SU-DHL-6 (cell line): ENCODE data around the gene C9orf78.
A peak's percentile ranks its signal among the peaks of the same experiment; 100 is the strongest.

Experiments
- H2AFZ ChIP-seq: fragments of 200-600 bp; sonication (generic); 2 replicates; pipeline ENCODE4 v1.6.1; 2014; ENCODE audit warnings: low read depth, mild to moderate bottlenecking, moderate library complexity, mixed read lengths, antibody characterized with exemption, low read length; ENCODE audit not compliant: severe bottlenecking
- H3F3A ChIP-seq: fragments of 200-600 bp; shearing (Covaris generic); 2 replicates; pipeline ENCODE4 v1.6.0; 2016; ENCODE audit warnings: antibody characterized with exemption, mild to moderate bottlenecking; ENCODE audit not compliant: insufficient read depth
- H3K27ac ChIP-seq: fragments of 200-600 bp; sonication (generic); 2 replicates; pipeline ENCODE4 v1.5.1; 2016; ENCODE audit warnings: low read depth, mild to moderate bottlenecking, low read length, moderate library complexity, mixed read lengths
- H3K27me3 ChIP-seq: fragments of 200-600 bp; sonication (generic), shearing (Covaris generic); 2 replicates; pipeline ENCODE4 v1.6.0; 2014; ENCODE audit warnings: mild to moderate bottlenecking, low read length
- H3K36me3 ChIP-seq: fragments of 200-600 bp; sonication (generic); 2 replicates; pipeline ENCODE4 v1.6.1; 2014; ENCODE audit warnings: mild to moderate bottlenecking, low read length, mixed read lengths
- H3K4me2 ChIP-seq: fragments of 300-600, 200-600 bp; shearing (Covaris generic), sonication (generic); 2 replicates; pipeline ENCODE4 v1.6.0; 2014; ENCODE audit warnings: low read length, low read depth, mild to moderate bottlenecking; ENCODE audit not compliant: poor library complexity, severe bottlenecking
- H3K4me3 ChIP-seq: fragments of 200-600 bp; sonication (generic); 2 replicates; pipeline ENCODE4 v1.5.1; 2014; ENCODE audit warnings: antibody characterized with exemption, low read length, mild to moderate bottlenecking, mixed read lengths; ENCODE audit not compliant: insufficient read depth, poor library complexity, severe bottlenecking
- H3K79me2 ChIP-seq: fragments of 200-600 bp; sonication (generic); 2 replicates; pipeline ENCODE4 v1.6.1; 2014; ENCODE audit warnings: mild to moderate bottlenecking, low read length, moderate library complexity; ENCODE audit not compliant: insufficient read depth
- H3K9ac ChIP-seq: fragments of 200-600 bp; sonication (generic); 2 replicates; pipeline ENCODE4 v1.7.0; 2014; ENCODE audit warnings: mild to moderate bottlenecking, low read length
- H3K9me2 ChIP-seq: fragments of 200-600 bp; sonication (generic); replicated peaks from 2 replicates; pipeline ENCODE4 v1.6.1; 2014; ENCODE audit warnings: low read length; ENCODE audit not compliant: insufficient read depth
- H3K9me3 ChIP-seq: fragments of 200-600 bp; sonication (generic); 2 replicates; pipeline ENCODE4 v1.6.1; 2014; ENCODE audit warnings: low read length, mixed read lengths; ENCODE audit not compliant: insufficient read depth
- H4K20me1 ChIP-seq: fragments of 200-600 bp; sonication (generic); 2 replicates; pipeline ENCODE4 v1.6.1; 2014; ENCODE audit warnings: low read depth, mild to moderate bottlenecking, antibody characterized with exemption, low read length, moderate library complexity, mixed read lengths
- EZH2phosphoT487 ChIP-seq: fragments of 200-600 bp; sonication (generic), shearing (Covaris generic); conservative IDR thresholded peaks from 2 replicates; pipeline ENCODE4 v1.6.1; 2018; ENCODE audit warnings: mild to moderate bottlenecking, antibody characterized with exemption, low read length, moderate library complexity, mixed read lengths
- TF ChIP-seq, protein P1 (sequence below): fragments of 200-600 bp; sonication (generic); IDR thresholded peaks from one replicate; pipeline ENCODE4 v1.5.1; 2017; ENCODE audit warnings: antibody characterized with exemption, mild to moderate bottlenecking, low read length, moderate library complexity; ENCODE audit not compliant: insufficient read depth, poor library complexity, severe bottlenecking

The C9orf78 gene

DNA sequence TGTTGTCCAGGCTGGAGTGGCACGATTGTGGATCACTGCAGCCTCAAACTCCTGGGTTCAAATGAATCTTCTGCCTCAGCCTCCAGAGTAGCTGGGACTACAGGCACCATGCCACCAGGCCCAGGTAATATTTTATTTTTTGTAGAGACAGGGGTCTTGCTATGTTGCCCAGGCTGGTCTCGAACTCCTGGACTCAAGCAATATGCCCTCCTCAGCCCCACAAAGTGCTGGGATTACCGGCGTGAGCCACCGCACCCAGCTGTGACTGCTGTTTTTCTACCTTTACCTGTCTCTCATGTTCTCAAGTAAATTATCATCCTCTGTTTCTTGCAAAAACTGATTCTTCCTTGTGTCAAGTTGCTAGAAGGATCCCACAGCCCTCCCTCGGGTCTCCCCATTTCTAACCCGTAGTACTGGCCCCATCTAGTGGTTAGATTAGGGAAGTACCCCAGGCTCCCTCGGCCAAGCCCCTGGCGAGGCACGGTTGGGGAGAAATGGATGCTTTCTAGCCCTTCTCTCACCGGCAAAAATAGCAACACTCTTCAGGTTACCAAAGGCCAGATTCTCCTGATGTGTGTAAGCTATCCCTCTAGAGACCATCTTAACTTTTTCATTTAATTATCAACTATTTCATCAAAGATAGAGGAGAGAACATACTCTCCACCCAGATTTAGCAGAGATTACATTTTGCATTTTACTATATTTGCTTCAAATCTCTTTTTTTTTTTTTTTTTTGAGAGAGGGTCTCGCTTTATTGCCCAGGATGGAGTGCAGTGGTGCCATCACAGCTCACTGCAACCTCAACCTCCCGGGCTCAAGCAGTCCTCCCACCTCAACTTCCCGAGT is 51.3 kb downstream of the C9orf78 start:
- Histone ChIP-seq H3K9ac (no peak overlapping the region), H3K4me2 (no peak overlapping the region)

DNA sequence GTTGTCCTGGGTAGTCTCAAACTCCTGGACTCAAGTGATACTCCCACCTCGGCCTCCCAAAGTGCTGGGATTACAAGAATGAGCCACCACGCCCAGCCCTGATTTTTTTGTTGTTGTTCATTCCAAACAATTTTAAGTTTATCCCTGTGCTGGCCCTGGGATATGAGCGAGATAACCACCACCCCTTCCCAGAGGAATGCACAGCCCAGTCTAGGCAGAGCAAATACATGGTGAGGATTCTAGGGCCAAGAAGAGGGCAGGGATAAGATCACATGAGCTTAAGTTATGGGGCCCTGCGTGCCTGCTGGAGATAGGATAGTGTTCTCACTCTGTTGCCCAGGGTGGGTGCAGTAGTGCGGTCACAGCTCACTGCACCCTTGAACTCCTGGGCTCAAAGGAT is 53.1 kb downstream of the C9orf78 start:
- Histone ChIP-seq H3K4me3 (no peak overlapping the region), H3K27me3 (no peaks in the 10 kb centered on the region; the same call in 1 of the 2 replicates), H4K20me1 (no peaks in the 10 kb centered on the region), H3K79me2 (no peaks in the 10 kb centered on the region), H3K36me3 (no peaks in the 10 kb centered on the region), H3K9me2 (no peaks in the 10 kb centered on the region), H3F3A (no peaks in the 10 kb centered on the region), H3K4me2 (no peak overlapping the region), H2AFZ (no peak overlapping the region), H3K9ac (no peak overlapping the region), H3K9me3 (no peaks in the 10 kb centered on the region), H3K27ac (no peak overlapping the region)
- no peak for TF ChIP-seq EZH2phosphoT487
- TF ChIP-seq, protein P1, sequence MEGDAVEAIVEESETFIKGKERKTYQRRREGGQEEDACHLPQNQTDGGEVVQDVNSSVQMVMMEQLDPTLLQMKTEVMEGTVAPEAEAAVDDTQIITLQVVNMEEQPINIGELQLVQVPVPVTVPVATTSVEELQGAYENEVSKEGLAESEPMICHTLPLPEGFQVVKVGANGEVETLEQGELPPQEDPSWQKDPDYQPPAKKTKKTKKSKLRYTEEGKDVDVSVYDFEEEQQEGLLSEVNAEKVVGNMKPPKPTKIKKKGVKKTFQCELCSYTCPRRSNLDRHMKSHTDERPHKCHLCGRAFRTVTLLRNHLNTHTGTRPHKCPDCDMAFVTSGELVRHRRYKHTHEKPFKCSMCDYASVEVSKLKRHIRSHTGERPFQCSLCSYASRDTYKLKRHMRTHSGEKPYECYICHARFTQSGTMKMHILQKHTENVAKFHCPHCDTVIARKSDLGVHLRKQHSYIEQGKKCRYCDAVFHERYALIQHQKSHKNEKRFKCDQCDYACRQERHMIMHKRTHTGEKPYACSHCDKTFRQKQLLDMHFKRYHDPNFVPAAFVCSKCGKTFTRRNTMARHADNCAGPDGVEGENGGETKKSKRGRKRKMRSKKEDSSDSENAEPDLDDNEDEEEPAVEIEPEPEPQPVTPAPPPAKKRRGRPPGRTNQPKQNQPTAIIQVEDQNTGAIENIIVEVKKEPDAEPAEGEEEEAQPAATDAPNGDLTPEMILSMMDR = no peak

More for the DNA sequence above, 51.3 kb downstream of the C9orf78 start:
- Histone ChIP-seq H3K36me3 (no peaks in the 10 kb centered on the region), H3F3A (no peaks in the 10 kb centered on the region), H4K20me1 (no peaks in the 10 kb centered on the region), H3K27me3 (no peaks in the 10 kb centered on the region; the same call in 1 of the 2 replicates), H3K9me3 (no peaks in the 10 kb centered on the region), H3K4me3 (no peak overlapping the region), H3K9me2 (no peaks in the 10 kb centered on the region), H3K79me2 (no peaks in the 10 kb centered on the region), H3K27ac (no peak overlapping the region), H2AFZ (no peak overlapping the region)
- no peak for TF ChIP-seq EZH2phosphoT487
- TF ChIP-seq, protein P1 = peak; percentile 69

DNA sequence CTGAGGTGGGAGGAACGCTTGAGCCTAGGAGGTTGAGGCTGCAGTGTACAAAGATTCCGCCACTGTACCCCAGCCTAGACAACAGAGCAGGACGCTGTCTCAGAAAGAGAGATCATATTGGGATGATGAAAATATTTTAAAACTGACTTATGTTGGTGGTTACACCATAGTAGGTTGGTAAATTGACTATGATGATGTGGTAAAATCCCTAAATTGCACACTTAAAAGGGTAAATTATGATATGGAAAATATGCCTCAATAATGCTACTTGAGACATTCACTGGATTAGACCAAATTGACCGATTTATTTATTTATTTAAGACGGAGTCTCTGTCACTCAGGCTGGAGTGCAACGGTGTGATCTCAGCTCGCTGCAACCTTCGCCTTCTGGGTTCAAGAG is 53.9 kb downstream of the C9orf78 start:
- no peaks in the 10 kb centered on the region; the same call in 1 of the 2 replicates for H3K27me3 ChIP-seq
- no peak for TF ChIP-seq EZH2phosphoT487
- TF ChIP-seq, protein P1 = no peak
- H3F3A ChIP-seq = no peaks in the 10 kb centered on the region
- no peak overlapping the region for H2AFZ ChIP-seq
- no peak overlapping the region for H3K4me2 ChIP-seq
- H3K36me3 ChIP-seq = no peaks in the 10 kb centered on the region
- H3K9ac ChIP-seq = no peak overlapping the region
- H3K79me2 ChIP-seq = no peaks in the 10 kb centered on the region
- no peak overlapping the region for H3K4me3 ChIP-seq
- H4K20me1 ChIP-seq = no peaks in the 10 kb centered on the region
- no peaks in the 10 kb centered on the region for H3K9me2 ChIP-seq
- no peaks in the 10 kb centered on the region for H3K9me3 ChIP-seq
- H3K27ac ChIP-seq = no peak overlapping the region
